ENCODE results near the gene XRCC6. TPM values are rescaled to one million over a fixed set of nuclear protein-coding genes. Genes with fewer than 3 reads are reported as not detected.

The XRCC6 gene
- total and polyA plus RNA-seq, 2 of the 13 experiments (the other 11 are each of a cell fraction or from before 2014, with no cell fraction given) = 124 to 625 TPM

DNA sequence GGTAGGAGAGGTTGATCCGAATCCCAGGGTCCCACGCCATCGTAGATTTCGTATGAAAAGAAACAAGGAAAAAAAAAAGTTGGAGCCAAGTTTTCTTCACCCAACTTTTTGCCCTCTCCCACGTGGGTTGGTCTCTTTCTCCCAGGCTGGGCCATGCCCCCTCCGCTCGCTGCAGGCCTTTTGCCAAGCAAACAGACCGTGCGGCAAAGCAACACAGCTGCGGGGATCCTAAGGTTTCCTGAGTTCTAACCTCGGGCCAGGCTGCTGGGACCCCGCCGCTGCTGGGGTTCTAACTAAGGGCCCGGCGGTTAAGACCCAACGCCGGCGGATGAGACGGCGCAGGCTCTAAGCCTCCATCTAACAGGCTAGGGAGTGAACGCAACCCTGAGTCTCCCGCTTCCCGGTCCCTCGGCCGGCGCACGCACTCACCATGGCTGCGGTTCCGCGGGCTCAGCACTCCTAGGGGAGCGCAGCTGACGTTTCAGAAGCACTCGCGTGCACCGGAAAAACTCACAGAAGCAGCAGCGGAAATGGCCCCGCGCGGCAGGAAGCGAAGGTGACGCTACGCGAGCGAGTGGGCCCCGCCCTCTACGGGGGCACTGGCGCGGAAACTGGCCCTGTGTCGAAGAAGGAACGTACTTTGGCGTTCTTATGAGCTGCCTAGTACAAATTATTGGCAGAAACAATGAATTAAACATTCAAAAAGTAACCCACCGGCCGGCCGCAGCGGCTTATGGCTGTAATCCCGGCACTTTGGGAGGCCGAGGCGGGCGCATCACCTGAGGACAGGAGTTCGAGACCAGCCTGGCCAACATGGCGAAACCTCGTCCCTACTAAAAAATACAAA lies 67.5 kb downstream of the XRCC6 start, which contains the start of gene SNU13 (continued):
- TF ChIP-seq, protein P1, sequence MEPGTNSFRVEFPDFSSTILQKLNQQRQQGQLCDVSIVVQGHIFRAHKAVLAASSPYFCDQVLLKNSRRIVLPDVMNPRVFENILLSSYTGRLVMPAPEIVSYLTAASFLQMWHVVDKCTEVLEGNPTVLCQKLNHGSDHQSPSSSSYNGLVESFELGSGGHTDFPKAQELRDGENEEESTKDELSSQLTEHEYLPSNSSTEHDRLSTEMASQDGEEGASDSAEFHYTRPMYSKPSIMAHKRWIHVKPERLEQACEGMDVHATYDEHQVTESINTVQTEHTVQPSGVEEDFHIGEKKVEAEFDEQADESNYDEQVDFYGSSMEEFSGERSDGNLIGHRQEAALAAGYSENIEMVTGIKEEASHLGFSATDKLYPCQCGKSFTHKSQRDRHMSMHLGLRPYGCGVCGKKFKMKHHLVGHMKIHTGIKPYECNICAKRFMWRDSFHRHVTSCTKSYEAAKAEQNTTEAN (CRISPR knock-in tag; conservative IDR thresholded peaks at IDR 0.05) = peak; percentile 42; the same call in 1 of the 2 replicates
- TF ChIP-seq, protein P2, sequence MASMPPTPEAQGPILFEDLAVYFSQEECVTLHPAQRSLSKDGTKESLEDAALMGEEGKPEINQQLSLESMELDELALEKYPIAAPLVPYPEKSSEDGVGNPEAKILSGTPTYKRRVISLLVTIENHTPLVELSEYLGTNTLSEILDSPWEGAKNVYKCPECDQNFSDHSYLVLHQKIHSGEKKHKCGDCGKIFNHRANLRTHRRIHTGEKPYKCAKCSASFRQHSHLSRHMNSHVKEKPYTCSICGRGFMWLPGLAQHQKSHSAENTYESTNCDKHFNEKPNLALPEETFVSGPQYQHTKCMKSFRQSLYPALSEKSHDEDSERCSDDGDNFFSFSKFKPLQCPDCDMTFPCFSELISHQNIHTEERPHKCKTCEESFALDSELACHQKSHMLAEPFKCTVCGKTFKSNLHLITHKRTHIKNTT (CRISPR knock-in tag; IDR thresholded peaks at IDR 0.05) = no peak
- TF ChIP-seq GATAD1 (CRISPR knock-in tag; IDR thresholded peaks at IDR 0.05) (peak; percentile 92), ZFP62 (CRISPR knock-in tag; IDR thresholded peaks at IDR 0.05) (no peak), ZC3H4 (CRISPR knock-in tag; IDR thresholded peaks at IDR 0.05; ENCODE audit: borderline replicate concordance) (no peak), ZFP36 (IDR thresholded peaks at IDR 0.05; ENCODE audit: borderline replicate concordance, low read depth, low read length, partially characterized antibody) (no peak), HNRNPUL1 (IDR thresholded peaks at IDR 0.05; ENCODE audit: low read depth, low read length) (no peak), JDP2 (CRISPR knock-in tag; IDR thresholded peaks at IDR 0.05; ENCODE audit: borderline replicate concordance) (no peak), CBX5 (CRISPR knock-in tag; IDR thresholded peaks at IDR 0.05; ENCODE audit: borderline replicate concordance) (peak; percentile 37; the same call in 1 of the 2 replicates), FOSL1 (CRISPR knock-in tag; IDR thresholded peaks at IDR 0.05; ENCODE audit: borderline replicate concordance) (no peak), RFX3 (CRISPR knock-in tag; IDR thresholded peaks at IDR 0.05) (no peak), SSRP1 (CRISPR knock-in tag; IDR thresholded peaks at IDR 0.05) (no peak), PHF8 (CRISPR knock-in tag; IDR thresholded peaks at IDR 0.05) (peak; percentile 86), ZNF180 (CRISPR knock-in tag; IDR thresholded peaks at IDR 0.05; ENCODE audit: borderline replicate concordance, low read depth) (0 out of 2 replicates have a peak, but pooled peaks have one; percentile 45), WIZ (CRISPR knock-in tag; IDR thresholded peaks at IDR 0.05) (no peak), ADNP (CRISPR knock-in tag; IDR thresholded peaks at IDR 0.05) (no peak), NFATC3 (CRISPR knock-in tag; IDR thresholded peaks at IDR 0.05) (no peak), ETV5 (CRISPR knock-in tag; IDR thresholded peaks at IDR 0.05; ENCODE audit: borderline replicate concordance) (peak; percentile 93), ZNF160 (CRISPR knock-in tag; IDR thresholded peaks at IDR 0.05) (peak; percentile 32; the same call in 1 of the 2 replicates), ARNT (IDR thresholded peaks at IDR 0.05) (no peak), HOXA3 (CRISPR knock-in tag; IDR thresholded peaks at IDR 0.05) (peak; percentile 99), ZNF138 (CRISPR knock-in tag; IDR thresholded peaks at IDR 0.05; ENCODE audit: low read depth) (no peak), HOXA7 (CRISPR knock-in tag; IDR thresholded peaks at IDR 0.05) (no peak), ZNF737 (CRISPR knock-in tag; IDR thresholded peaks at IDR 0.05; ENCODE audit: borderline replicate concordance) (no peak)
- TF ChIP-seq, protein P3, sequence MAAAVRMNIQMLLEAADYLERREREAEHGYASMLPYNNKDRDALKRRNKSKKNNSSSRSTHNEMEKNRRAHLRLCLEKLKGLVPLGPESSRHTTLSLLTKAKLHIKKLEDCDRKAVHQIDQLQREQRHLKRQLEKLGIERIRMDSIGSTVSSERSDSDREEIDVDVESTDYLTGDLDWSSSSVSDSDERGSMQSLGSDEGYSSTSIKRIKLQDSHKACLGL (CRISPR knock-in tag; IDR thresholded peaks at IDR 0.05) = peak; percentile 91; the same call in 1 of the 2 replicates
- TF ChIP-seq, protein P4, sequence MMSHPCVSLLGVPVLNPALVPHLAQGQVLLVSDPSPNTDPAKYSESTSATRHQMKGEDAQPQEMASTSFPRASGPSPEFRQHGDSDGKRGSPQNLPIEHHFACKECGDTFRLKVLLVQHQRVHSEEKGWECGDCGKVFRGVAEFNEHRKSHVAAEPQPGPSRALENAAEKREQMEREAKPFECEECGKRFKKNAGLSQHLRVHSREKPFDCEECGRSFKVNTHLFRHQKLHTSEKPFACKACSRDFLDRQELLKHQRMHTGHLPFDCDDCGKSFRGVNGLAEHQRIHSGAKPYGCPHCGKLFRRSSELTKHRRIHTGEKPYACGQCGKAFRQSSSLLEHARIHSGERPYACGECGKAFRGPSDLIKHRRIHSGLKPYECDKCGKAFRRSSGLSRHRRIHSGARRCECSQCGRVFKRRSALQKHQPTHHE (CRISPR knock-in tag; IDR thresholded peaks at IDR 0.05; ENCODE audit: borderline replicate concordance) = no peak
- TF ChIP-seq, protein P5, sequence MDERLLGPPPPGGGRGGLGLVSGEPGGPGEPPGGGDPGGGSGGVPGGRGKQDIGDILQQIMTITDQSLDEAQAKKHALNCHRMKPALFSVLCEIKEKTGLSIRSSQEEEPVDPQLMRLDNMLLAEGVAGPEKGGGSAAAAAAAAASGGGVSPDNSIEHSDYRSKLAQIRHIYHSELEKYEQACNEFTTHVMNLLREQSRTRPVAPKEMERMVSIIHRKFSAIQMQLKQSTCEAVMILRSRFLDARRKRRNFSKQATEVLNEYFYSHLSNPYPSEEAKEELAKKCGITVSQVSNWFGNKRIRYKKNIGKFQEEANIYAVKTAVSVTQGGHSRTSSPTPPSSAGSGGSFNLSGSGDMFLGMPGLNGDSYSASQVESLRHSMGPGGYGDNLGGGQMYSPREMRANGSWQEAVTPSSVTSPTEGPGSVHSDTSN (CRISPR knock-in tag; IDR thresholded peaks at IDR 0.05) = no peak
